Measurements from ENCODE around the gene ST3GAL5.

- no peak for TF ChIP-seq CTCF (IDR thresholded peaks at IDR 0.05)
- no peak for TF ChIP-seq POLR2AphosphoS5 (IDR thresholded peaks at IDR 0.05)
- no peak for TF ChIP-seq POLR2A (IDR thresholded peaks at IDR 0.05)
- TF ChIP-seq EP300 (IDR thresholded peaks at IDR 0.05), result no peak
Observed at GRCh38 chr2:85913884-85914881, 25.4 kb upstream of the ST3GAL5 start.
